ENCODE results near the gene DRAP1.
A peak's percentile ranks its signal among the peaks of the same experiment; 100 is the strongest.

GRCh38 chr11:65891219-65892136 is 27.7 kb upstream of the DRAP1 start:
- no peak for TF ChIP-seq EZH2 (IDR thresholded peaks at IDR 0.05; ENCODE audit: borderline replicate concordance, low read depth, low read length, poor library complexity, severe bottlenecking)
- TF ChIP-seq, protein P1, sequence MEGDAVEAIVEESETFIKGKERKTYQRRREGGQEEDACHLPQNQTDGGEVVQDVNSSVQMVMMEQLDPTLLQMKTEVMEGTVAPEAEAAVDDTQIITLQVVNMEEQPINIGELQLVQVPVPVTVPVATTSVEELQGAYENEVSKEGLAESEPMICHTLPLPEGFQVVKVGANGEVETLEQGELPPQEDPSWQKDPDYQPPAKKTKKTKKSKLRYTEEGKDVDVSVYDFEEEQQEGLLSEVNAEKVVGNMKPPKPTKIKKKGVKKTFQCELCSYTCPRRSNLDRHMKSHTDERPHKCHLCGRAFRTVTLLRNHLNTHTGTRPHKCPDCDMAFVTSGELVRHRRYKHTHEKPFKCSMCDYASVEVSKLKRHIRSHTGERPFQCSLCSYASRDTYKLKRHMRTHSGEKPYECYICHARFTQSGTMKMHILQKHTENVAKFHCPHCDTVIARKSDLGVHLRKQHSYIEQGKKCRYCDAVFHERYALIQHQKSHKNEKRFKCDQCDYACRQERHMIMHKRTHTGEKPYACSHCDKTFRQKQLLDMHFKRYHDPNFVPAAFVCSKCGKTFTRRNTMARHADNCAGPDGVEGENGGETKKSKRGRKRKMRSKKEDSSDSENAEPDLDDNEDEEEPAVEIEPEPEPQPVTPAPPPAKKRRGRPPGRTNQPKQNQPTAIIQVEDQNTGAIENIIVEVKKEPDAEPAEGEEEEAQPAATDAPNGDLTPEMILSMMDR (conservative IDR thresholded peaks at IDR 0.05; ENCODE audit: low read depth, low read length): peak; percentile 57
